NCI-H1930 (cell line): Measurements from ENCODE around the gene SBNO2.
A peak's percentile ranks its signal among the peaks of the same experiment; 100 is the strongest.
"Not testable (repeated sequence)": the region's sequence is repeated elsewhere in the genome, so short reads cannot be mapped to it uniquely, and the experiment has no call there.

Source experiments
- DNase-seq, 2 experiments: peaks; one replicate each; lab custom pipeline; 2025; lab: John Stamatoyannopoulos, UW

The SBNO2 gene

GRCh38 chr19:1173845-1174809 is at the start of gene SBNO2:
Gene SBNO2 (minus strand): TSS chr19:1174268. CDS start chr19:1154276, 19,992 bp downstream.
- peak; percentile 40 to 74 for DNase-seq

- no peak for DNase-seq
These were observed 49.2 kb upstream of the SBNO2 start for GRCh38 chr19:1223018-1223855.

GRCh38 chr19:1222394-1222793 is 48.3 kb upstream of the SBNO2 start:
- no peak for DNase-seq

DNA sequence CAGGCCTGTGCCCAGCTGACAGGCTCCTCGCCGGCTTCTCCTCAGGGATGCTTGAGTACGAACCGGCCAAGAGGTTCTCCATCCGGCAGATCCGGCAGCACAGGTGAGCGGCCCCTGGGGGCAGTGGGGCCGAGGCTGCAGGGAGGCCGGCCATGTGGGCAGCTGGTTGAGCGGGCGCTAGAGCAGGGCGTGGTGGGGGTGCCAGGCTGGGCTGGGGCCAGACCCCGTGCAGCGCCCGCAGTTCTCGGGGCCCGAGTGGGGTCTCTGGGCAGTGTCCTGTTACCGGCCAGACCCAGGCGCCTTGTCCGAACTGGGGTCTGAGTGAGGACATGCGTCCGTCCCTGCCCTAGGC is 47.8 kb upstream of the SBNO2 start:
- no peak for DNase-seq

DNA sequence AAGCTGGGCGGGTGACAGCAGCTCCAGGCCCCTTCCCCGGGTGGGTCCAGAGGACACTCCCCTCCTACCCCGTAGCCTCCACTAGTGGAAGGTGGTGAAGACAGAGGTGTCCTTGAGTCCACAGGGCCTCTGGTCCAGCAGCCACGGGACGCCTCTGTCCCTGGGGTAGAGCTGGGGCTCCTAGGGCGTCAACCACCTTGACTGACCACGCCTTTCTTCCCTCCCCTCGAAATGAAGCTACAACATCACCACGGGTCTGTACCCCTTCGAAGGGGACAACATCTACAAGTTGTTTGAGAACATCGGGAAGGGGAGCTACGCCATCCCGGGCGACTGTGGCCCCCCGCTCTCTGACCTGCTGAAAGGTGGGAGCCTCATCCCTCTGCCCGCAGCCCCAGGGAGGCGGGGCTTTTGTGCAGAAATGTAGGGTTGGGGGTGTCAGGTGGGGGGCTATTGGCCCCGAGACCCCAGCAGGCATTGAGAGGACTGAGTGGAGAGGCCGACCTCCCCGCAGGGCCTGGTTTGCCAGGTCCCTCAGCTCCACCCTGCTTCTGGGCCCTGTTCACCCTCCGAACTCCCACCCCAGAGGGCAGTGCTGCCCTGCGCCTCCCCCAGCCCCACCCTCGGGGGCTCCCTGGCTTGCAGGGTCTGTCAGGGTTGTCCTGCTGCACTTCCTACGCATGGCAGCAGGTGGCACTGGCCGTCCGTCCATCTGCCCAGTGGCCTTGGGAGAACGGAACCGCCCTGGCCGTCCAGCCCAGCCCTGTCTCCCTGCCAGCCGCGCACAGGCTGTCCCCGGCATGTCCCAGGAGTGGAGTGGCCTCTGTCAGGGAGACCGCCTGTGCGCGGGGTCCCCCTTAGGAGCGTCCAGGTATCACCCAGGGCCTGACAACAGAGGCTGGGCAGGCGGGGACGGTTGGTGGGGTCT is 47.2 kb upstream of the SBNO2 start:
- DNase-seq: no peak

- no peak for DNase-seq
These were observed 46.4 kb upstream of the SBNO2 start for GRCh38 chr19:1220477-1220930.

- no peak for DNase-seq
These were observed 45.9 kb upstream of the SBNO2 start for GRCh38 chr19:1219786-1220476.

GRCh38 chr19:1218751-1219567 is 44.9 kb upstream of the SBNO2 start:
- DNase-seq: no peak

DNA sequence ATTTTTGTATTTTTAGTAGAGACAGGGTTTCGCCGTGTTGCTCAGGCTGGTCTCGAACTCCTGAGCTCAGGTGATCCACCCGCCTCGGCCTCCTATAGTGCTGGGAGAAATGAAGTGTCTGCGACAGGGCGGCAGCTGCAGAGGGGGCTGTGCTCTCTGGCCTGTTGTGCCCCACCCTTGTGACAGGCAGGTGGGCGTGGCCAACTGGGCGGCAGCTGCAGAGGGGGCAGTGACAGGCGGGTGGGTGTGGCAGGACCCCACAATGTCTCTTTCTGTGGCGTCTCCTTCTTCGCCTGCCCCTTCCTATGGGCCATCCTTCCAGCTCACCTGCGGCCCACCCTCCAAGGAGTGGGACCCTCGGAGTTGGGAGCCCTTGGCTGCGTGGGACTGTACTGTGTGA is 43.3 kb upstream of the SBNO2 start:
- no peak for DNase-seq

DNA sequence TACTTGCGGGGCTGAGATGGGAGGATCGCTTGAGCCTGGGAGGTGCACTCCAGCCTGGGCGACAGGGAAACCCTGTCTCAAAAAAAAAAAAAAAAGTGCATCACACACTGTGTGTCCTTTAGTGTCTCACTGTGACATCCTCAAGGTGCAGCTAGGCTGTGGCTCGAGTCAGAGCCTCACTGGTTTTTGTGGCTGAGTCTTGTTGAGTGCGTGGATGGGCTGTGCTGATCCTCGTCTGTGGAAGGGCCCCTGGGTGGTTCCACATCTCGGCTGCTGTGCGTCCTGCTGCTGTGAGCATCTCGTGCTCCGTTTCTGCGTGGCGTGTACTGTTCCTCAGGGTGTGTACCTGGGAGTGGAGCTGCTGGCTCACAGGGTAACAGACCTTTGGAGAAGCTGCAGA is 42.7 kb upstream of the SBNO2 start:
- DNase-seq: no peak

GRCh38 chr19:1214862-1215731 is 41.0 kb upstream of the SBNO2 start:
- no peak for DNase-seq

DNA sequence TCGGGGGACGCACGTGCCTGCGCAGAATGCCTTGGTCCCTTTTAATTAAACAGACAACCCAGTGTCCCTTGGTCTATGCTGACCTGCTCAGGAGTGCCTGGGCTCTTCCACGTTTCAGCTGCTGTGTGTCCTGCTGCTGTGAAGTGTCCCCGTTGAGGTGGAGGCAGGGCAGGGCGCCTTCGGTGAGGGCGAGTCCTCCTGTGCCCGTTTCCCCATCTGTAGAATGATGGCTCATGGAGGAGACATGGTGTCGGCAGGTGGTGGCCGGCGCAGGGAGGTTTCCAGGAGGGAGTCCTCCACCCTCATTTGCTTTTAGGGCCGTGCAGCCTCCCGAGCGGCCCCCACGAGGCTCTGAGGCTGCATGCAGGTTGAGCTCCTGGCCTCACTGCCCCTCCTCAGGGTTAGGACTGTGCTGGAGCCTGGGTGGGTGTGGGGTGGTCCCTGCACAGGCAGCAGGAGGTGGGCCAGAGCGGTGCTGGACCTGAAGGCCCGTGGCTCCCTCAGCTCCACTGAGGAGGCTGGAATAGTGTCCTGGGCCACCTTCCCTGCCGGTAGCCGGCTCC is 40.3 kb upstream of the SBNO2 start:
- DNase-seq: no peak

DNA sequence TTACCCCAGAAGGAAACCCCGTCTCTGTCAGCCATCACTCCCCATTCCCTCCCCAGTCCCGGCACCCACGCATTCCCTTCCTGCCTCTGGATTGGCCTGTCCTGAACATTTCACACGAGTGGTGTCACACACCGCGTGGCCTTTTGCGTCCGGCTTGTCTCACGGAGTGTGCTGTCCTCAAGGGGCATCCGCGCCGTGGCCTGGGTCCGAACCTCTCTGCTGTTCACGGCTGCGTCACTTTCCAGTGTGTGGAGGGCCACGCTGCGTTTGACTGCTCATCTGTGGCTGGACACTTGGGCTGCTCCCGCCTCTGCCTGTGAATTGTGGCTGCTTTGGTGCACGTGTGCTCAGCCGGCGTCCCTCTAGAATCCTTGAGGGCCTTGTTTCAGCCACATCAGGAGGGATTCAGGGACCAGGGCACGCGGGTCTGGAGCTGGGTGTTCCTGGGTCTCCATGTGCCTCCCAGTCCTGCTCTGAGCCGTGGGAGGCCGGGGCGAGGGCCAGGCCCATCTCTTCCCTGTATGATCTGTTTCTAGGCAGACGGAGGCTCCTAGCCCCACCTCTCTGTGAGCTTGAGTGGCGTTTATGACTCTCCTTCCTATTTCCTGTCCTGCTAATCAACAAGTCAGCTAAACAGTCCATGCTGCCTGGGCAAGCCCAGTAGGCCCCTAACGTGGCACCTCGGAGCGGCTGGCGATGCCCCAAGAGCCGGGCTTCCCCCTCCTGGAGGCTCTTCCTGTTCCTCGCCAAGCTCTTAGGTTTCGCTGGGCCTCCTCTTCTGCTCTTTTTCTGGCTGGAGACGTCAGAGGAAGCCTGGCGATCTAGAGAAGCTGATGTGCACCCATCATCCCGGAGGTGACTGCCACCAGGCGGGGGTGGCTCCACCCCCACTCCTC is 39.6 kb upstream of the SBNO2 start:
- DNase-seq: no peak

GRCh38 chr19:1211494-1212234 is 37.6 kb upstream of the SBNO2 start:
- DNase-seq: no peak

- DNase-seq: no peak
These were observed 36.1 kb upstream of the SBNO2 start for GRCh38 chr19:1210227-1210538.

- DNase-seq: not testable (repeated sequence)
These were observed 34.8 kb upstream of the SBNO2 start for GRCh38 chr19:1208830-1209229.

GRCh38 chr19:1206864-1207450 is 32.9 kb upstream of the SBNO2 start:
- no peak for DNase-seq
